Stimulated activated CD8-positive, alpha-beta memory T cell treated with anti-CD3 and anti-CD28 coated beads, Interleukin-12 subunit alpha, Interleukin-12 subunit beta, amount 100 ng/mL, for 1 hour (primary cell): ENCODE results near the gene FKBP6.
"Not testable (repeated sequence)": the region's sequence is repeated elsewhere in the genome, so short reads cannot be mapped to it uniquely, and the experiment has no call there.

Experiments
- DNase-seq: peaks from one replicate; pipeline ENCODE4 v3.0.0-alpha.2; 2020; ENCODE audit warnings: low read depth

The FKBP6 gene

GRCh38 chr7:73395538-73396503 lies 67.9 kb downstream of the FKBP6 start:
- DNase-seq: no peak

GRCh38 chr7:73397521-73398281 lies 69.7 kb downstream of the FKBP6 start:
- DNase-seq: no peak

GRCh38 chr7:73399185-73400050 lies 71.5 kb downstream of the FKBP6 start:
- peak; percentile 45 for DNase-seq

GRCh38 chr7:73404860-73405259 lies 76.9 kb downstream of the FKBP6 start:
- not testable (repeated sequence) for DNase-seq
